Ureter (tissue), 1 donor: ENCODE data around the gene NANOG. TPM values are rescaled to one million over a fixed set of nuclear protein-coding genes. Genes with fewer than 3 reads are reported as not detected.
"Not testable (repeated sequence)": the region's sequence is repeated elsewhere in the genome, so short reads cannot be mapped to it uniquely, and the experiment has no call there.

Source experiments
- DNase-seq: peaks from one replicate; pipeline ENCODE4 v3.0.0-alpha.2; 2020; ENCODE audit warnings: low spot score
- total RNA-seq: library from RNA; stranded (reverse); gene quantifications from one replicate; pipeline ENCODE4 v1.2.4, GENCODE V29; 2023
- donor health status: DM: yes; HTN: yes; CAD: no.

NANOG gene
- 2.5 TPM for total RNA-seq

GRCh38 chr12:7788884-7789528 is at the start of gene NANOG:
Gene NANOG, plus strand, starts transcription at chr12:7789402. Its CDS starts 213 bp downstream, at chr12:7789615.
- DNase-seq, result not testable (repeated sequence)

GRCh38 chr12:7747246-7747645 is 42.0 kb upstream of the NANOG start, which contains the start of gene CLEC4C:
Gene CLEC4C, minus strand, starts transcription at chr12:7747375. Its CDS starts 27 bp downstream, at chr12:7747348.
- no peak for DNase-seq

GRCh38 chr12:7748852-7749251 is 40.4 kb upstream of the NANOG start:
- DNase-seq, result no peak

- no peak for DNase-seq
Measured at GRCh38 chr12:7749442-7749841, 39.8 kb upstream of the NANOG start.

GRCh38 chr12:7750350-7750749 is 38.9 kb upstream of the NANOG start:
- DNase-seq, result no peak

GRCh38 chr12:7751394-7751793 is 37.8 kb upstream of the NANOG start:
- DNase-seq, result no peak

DNA sequence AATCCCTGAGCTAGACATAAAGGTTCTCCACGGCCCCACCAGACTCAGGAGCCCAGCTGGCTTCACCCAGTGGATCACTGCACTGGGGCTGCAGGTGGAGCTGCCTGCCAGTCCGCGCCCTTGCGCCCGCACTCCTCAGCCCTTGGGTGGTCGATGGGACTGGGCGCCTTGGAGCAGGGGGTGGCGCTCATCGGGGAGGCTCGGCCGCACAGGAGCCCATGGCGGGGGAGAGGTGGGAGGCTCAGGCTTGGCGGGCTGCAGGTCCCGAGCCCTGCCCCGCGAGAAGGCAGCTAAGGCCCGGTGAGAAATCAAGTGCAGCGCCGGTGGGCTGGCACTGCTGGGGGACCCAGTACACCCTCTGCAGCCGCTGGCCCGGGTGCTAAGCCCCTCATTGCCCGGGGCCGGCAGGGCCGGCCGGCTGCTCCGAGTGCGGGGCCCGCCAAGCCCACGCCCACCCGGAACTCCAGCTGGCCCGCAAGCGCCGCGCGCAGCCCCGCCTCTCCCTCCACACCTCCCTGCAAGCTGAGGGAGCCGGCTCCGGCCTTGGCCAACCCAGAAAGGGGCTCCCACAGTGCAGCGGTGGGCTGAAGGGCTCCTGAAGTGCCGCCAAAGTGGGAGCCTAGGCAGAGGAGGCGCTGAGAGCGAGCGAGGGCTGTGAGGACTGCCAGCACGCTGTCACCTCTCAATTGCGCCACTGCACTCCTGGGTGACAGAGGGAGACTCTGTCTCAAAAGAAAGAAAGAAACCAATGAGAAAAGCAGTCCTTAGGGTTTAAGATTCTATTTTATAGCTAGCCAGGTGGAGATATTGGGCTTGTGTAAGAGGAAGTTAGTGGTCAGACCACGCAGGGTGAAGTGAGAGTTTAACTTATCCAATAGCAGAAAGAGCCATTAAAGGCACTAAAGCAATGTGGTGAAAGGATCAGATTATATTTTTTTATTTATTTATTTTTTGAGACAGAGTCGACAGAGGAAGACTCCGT is 37.0 kb upstream of the NANOG start:
- DNase-seq, result not testable (repeated sequence)

- not testable (repeated sequence) for DNase-seq
Measured at GRCh38 chr12:7755668-7756067, 33.5 kb upstream of the NANOG start.

GRCh38 chr12:7756993-7757392 is 32.2 kb upstream of the NANOG start:
- DNase-seq, result no peak

GRCh38 chr12:7758766-7759140 is 30.4 kb upstream of the NANOG start:
- DNase-seq, result no peak

GRCh38 chr12:7769999-7770398 is 19.2 kb upstream of the NANOG start:
- DNase-seq, result no peak

- DNase-seq, result no peak
Measured at GRCh38 chr12:7781274-7781673, 7.9 kb upstream of the NANOG start.

- no peak for DNase-seq
Measured at GRCh38 chr12:7782055-7782454, 7.1 kb upstream of the NANOG start.

- DNase-seq, result not testable (repeated sequence)
Measured at GRCh38 chr12:7783433-7783832, 5.8 kb upstream of the NANOG start.

DNA sequence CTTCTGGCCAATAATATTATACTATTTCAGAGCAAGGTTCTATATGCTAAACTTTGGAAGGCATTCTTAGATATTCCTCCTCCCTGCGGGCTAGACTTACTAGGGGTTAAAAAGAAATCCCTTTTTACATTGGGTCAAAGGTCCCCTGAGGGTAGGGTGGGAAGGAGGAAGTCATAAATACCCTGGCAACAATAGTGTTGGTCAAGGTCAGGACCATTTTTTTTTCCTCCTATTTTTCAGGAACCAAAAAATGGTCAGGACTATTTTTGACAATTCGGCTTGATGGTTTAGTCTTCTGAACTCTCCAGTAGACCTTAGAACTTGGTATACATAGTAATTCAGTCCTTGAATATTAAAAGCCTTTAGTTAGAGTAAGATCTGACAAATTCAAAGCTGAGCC is 4.5 kb upstream of the NANOG start:
- DNase-seq, result no peak

DNA sequence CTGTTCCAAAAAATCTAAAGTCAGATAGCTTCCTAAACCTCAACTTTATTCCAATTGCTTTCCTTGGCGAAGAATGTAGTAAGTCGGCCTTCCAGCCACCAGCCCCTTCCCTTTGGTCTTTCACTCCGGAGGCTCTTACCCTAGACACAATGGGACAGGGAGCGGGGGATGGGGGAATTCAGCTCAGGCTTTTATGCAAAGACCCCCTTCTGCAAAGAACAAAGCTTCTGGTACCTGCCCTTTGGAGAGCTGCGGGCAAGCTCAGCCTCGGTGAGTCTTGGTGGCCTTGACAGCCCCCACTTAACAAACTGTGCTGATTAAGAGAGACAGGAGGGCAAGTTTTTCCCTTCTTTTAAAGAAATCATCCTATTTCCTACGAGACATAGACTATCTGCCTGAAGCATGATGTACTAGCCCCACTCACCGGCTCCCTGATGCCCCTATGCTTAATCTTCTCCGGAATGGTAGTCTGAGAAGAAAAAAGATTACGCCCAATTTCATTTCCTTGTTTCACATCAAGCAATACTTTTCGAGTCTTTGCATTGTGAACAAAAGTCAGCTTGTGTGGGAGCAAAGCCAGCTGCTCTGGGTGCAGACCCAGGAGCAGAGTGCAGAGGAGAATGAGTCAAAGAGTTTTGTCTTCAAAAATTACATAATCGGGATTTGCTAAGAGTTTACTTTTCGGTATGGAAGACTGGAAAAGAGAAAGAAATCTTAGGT is 1.5 kb upstream of the NANOG start:
- DNase-seq, result no peak

- no peak for DNase-seq
Measured at GRCh38 chr12:7788294-7788660, 925 bp upstream of the NANOG start.

- no peak for DNase-seq
Measured at GRCh38 chr12:7793211-7793610, 4.0 kb downstream of the NANOG start.

- DNase-seq, result not testable (repeated sequence)
Measured at GRCh38 chr12:7797269-7797668, 8.1 kb downstream of the NANOG start.

DNA sequence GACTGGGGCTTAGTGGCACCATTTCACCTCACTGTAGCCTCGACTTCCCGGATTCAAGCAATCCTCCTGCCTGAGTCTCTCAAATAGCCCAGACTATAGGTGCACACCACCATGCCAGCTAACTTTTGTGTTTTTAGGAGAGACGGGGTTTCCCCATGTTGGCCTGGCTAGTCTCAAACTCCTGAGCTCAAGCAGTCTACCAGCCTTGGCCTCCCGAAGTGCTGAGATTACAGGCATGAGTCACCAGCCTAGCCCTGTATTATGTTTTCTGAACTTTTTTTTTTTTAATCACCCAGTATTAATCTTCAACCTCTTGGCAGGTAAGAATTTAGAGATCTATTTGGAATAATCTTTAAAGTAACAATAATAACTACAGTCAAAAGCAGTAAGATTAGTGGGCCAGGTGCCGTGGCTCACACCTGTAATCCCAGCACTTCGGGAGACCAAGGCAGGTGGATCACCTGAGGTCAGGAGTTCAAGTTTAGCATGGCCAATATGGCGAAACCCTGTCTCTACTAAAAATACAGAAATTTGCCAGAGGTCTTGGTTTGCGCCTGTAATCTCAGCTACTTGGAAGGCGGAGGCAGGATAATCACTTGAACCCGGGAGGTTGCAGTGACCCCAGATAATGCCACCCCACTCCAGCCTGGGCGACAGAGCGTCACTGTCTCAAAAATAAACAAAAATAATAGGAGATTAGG is 8.6 kb downstream of the NANOG start:
- DNase-seq, result no peak

- DNase-seq, result not testable (repeated sequence)
Measured at GRCh38 chr12:7798750-7799308, 9.6 kb downstream of the NANOG start.
